Measurements from ENCODE around the gene FASTK. TPM values are rescaled to one million over a fixed set of nuclear protein-coding genes. Genes with fewer than 3 reads are reported as not detected.
"Not testable (repeated sequence)": the region's sequence is repeated elsewhere in the genome, so short reads cannot be mapped to it uniquely, and the experiment has no call there.

Gene FASTK
- total RNA-seq, 2 donors from 2014 or later = 63.3 to 71.1 TPM

GRCh38 chr7:151048911-151049463 lies 31.6 kb downstream of the FASTK start:
- Mint-ChIP-seq H3K4me1 (no peaks in the 10 kb centered on the region), H3K4me3 (no peak overlapping the region), H3K9me3 (no peaks in the 10 kb centered on the region), H3K27ac (no peak overlapping the region), H3K36me3 (ENCODE audit: low read depth) (peaks cover 6% of the 10 kb centered on the region), H3K27me3 (no peaks in the 10 kb centered on the region)
- no peak for ATAC-seq (replicated peaks)

DNA sequence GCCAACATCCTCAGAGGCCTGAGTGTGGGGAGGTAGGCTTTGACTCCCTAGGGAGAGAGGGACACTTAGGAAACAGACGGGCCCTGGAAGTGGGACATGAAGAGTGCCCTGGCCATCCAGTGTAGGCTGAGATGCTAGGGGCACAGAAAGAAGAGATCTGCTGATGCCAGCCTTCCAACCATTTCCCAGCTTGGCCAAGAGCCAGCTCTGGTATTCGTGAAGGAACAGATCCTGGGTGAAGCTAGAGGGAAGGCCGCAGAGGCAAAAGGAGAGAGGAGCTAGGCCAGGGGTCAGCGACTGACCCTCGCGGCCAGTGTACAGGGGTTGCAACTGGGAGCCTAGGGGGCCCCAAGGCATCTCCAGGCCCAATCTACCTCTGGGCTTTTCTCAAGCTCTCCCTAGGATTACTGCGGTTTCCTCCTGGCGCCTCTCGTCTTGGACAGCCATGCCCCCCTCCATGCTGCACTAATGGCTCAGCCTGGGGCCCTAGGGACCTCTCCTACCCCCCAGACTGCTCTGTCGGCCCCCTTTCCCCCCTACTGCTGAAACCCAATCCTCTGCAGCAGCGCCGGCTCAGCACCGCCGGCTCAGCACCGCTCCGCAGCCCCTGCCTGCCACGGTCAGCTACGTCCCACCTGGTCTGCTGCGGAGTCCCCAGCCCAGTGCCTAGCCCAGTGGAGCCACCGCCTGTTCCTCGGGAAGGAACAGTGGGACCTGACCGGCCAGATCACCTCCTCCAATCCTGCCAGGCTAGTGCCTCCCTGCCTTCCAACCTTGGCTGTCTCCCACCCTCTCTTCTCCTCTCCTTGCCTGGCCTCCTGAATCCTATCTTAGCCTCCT lies 32.4 kb downstream of the FASTK start, which contains the start of gene ASIC3:
Gene ASIC3 (plus strand): TSS at position 556 of the 840 bp plus-strand sequence. CDS start 355 bp downstream, outside the sequence.
- Mint-ChIP-seq H3K4me1 (no peaks in the 10 kb centered on the region), H3K9me3 (no peaks in the 10 kb centered on the region), H3K27me3 (no peaks in the 10 kb centered on the region), H3K27ac (no peak within 1 kb of the TSS), H3K4me3 (no peak within 1 kb of the TSS), H3K36me3 (ENCODE audit: low read depth) (peaks cover 8% of the 10 kb centered on the region)
- no peak for ATAC-seq (replicated peaks)

DNA sequence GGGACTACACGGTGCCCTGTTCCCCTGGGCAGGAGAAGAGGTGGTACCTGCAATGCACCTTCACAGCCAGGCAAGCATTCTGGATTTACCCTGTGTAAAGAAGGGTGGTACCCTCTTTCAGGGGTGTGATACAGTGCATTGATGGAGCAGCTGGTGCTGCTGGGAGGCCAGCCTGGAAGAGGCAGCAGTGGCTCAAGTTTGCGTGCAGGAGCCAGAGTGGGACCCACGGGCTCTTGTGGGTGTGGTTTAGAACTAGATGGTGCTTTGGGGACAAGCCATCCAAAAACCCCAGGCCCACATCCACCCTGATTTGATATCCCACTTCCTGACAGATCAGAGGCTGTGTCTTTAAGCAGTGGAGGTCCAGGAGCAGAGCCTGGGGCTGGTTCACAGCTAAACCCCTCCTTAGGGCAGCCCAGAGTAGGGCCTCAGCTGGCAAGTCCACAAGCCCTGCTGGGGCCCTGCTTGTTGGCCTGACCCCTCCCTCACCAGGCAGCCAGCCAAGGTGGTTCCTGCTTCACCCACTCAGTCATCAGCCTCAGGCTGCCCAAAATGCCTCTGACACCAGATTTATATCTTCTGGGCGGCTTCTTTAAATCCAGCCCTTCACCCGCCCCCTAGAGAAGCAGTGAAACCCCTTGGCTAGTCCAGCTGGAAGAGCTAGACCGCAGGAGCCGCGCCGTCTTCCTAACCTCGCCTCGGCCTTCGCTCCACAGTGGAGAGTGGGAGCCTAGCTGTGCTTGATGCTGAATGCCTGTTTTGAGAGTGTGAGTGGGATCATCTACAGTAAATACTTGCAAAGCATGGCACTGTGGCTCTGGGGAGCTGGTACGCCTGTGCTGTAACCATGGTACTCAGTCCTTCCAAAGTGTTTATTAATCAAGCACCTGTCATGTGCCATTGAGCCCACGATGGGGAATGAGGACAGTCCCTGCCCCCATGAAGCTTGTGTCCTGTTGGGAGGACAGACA lies 33.7 kb downstream of the FASTK start:
- no peak overlapping the region for H3K4me3 Mint-ChIP-seq
- no peak overlapping the region for H3K27ac Mint-ChIP-seq
- no peaks in the 10 kb centered on the region for H3K9me3 Mint-ChIP-seq
- peaks cover 8% of the 10 kb centered on the region for H3K36me3 Mint-ChIP-seq (ENCODE audit: low read depth)
- H3K27me3 Mint-ChIP-seq = no peaks in the 10 kb centered on the region
- H3K4me1 Mint-ChIP-seq = no peaks in the 10 kb centered on the region
- ATAC-seq (replicated peaks) = no peak

DNA sequence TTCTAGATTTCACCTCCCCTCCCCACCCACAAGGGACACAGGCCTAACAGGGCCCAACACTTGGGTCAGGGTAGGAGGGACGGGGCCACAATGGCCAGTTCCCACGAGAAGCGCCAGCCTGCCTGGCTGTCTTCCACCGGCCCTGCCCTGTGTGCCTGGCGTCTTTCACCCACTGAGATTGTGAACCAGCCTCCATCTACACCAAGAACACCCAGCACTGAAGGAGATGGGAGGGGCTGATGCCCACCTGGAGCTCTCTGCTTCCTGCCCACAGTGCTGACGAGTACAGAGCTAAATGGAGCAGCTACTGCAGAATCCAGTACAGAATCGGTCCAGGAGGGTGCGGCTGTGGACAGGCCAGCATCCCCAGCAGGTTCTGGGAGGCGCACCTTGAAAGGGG lies 34.6 kb downstream of the FASTK start:
- no peak for ATAC-seq (replicated peaks)
- H3K27me3 Mint-ChIP-seq = no peaks in the 10 kb centered on the region

DNA sequence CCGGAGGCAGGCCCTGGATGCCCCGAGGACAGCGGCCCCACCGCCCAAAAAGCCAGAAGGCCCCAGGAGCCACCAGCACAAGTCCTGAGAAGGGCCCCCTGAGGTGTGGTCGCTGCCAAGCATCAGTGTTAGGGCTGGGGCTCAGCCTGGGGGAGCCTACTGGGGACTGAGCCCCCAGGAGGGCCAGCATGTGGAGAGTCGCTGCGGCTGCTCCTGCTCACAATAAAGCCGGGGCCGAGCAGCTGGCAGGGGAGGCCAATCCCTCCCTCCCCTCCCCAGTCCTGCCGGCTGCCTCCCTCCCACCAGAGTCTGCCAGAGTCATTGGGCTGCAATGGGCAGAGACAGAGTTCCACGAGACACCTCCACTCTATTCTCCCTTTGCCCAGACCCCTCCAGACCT lies 35.3 kb downstream of the FASTK start:
- no peaks in the 10 kb centered on the region for H3K4me1 Mint-ChIP-seq
- no peak overlapping the region for H3K4me3 Mint-ChIP-seq
- no peaks in the 10 kb centered on the region for H3K9me3 Mint-ChIP-seq
- no peaks in the 10 kb centered on the region for H3K27me3 Mint-ChIP-seq
- ATAC-seq (replicated peaks) = no peak
- H3K27ac Mint-ChIP-seq = no peak overlapping the region
- H3K36me3 Mint-ChIP-seq (ENCODE audit: low read depth) = peaks cover 8% of the 10 kb centered on the region

More for the DNA sequence above, 34.6 kb downstream of the FASTK start:
- H3K4me1 Mint-ChIP-seq = no peaks in the 10 kb centered on the region
- no peak overlapping the region for H3K27ac Mint-ChIP-seq
- H3K36me3 Mint-ChIP-seq (ENCODE audit: low read depth) = peaks cover 8% of the 10 kb centered on the region
- no peak overlapping the region for H3K4me3 Mint-ChIP-seq
- no peaks in the 10 kb centered on the region for H3K9me3 Mint-ChIP-seq

DNA sequence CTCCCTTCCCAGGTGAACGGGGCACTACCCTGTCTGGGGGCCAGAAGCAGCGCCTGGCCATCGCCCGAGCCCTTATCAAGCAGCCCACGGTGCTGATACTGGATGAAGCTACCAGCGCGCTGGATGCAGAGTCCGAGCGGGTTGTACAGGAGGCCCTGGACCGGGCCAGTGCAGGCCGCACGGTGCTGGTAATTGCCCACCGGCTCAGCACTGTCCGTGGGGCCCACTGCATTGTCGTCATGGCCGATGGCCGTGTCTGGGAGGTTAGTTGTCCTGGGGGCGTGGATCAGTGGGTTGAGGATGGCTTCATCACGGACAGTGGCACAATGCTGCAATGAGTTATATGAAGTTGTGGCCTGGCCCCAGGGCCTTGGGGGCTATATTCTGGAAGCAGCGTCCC lies 36.6 kb downstream of the FASTK start:
- Mint-ChIP-seq H3K9me3 (no peaks in the 10 kb centered on the region), H3K36me3 (ENCODE audit: low read depth) (peaks cover 12% of the 10 kb centered on the region), H3K4me3 (no peak overlapping the region), H3K4me1 (peaks cover 10% of the 10 kb centered on the region), H3K27ac (no peak overlapping the region), H3K27me3 (no peaks in the 10 kb centered on the region)
- ATAC-seq (replicated peaks) = no peak

GRCh38 chr7:151043449-151043848 lies 37.2 kb downstream of the FASTK start:
- not testable (repeated sequence) for H3K4me3 Mint-ChIP-seq; H3K27ac Mint-ChIP-seq; H3K27me3 Mint-ChIP-seq; H3K9me3 Mint-ChIP-seq; ATAC-seq (replicated peaks)
- H3K36me3 Mint-ChIP-seq (ENCODE audit: low read depth) = peaks cover 14% of the 10 kb centered on the region
- peaks cover 11% of the 10 kb centered on the region for H3K4me1 Mint-ChIP-seq

- no peak overlapping the region for H3K4me3 Mint-ChIP-seq
- peaks cover 25% of the 10 kb centered on the region for H3K36me3 Mint-ChIP-seq (ENCODE audit: low read depth)
- H3K4me1 Mint-ChIP-seq = peaks cover 11% of the 10 kb centered on the region
- no peaks in the 10 kb centered on the region for H3K27me3 Mint-ChIP-seq
- H3K27ac Mint-ChIP-seq = no peak overlapping the region
- no peak for ATAC-seq (replicated peaks)
- H3K9me3 Mint-ChIP-seq = no peaks in the 10 kb centered on the region
Measured at GRCh38 chr7:151040616-151041375, 39.8 kb downstream of the FASTK start.

- ATAC-seq (replicated peaks) = no peak
- Mint-ChIP-seq H3K4me3 (peak overlapping the region; percentile 61), H3K36me3 (ENCODE audit: low read depth) (peaks cover 30% of the 10 kb centered on the region), H3K27ac (peak overlapping the region; percentile 88), H3K9me3 (no peaks in the 10 kb centered on the region), H3K27me3 (no peaks in the 10 kb centered on the region), H3K4me1 (peaks cover 11% of the 10 kb centered on the region)
Measured at GRCh38 chr7:151039850-151040548, 40.6 kb downstream of the FASTK start.

- peaks cover 26% of the 10 kb centered on the region for H3K36me3 Mint-ChIP-seq (ENCODE audit: low read depth)
- no peaks in the 10 kb centered on the region for H3K9me3 Mint-ChIP-seq
- H3K27ac Mint-ChIP-seq = peak overlapping the region; percentile 88
- H3K4me3 Mint-ChIP-seq = peak overlapping the region; percentile 61
- H3K27me3 Mint-ChIP-seq = no peaks in the 10 kb centered on the region
- H3K4me1 Mint-ChIP-seq = peaks cover 11% of the 10 kb centered on the region
- ATAC-seq (replicated peaks) = peak; percentile 97
Measured at GRCh38 chr7:151038951-151039849, 41.4 kb downstream of the FASTK start.

GRCh38 chr7:151035902-151036301 lies 44.7 kb downstream of the FASTK start:
- Mint-ChIP-seq H3K36me3 (ENCODE audit: low read depth) (peaks cover 34% of the 10 kb centered on the region), H3K27me3 (no peaks in the 10 kb centered on the region), H3K4me3 (no peak overlapping the region), H3K9me3 (no peaks in the 10 kb centered on the region), H3K27ac (no peak overlapping the region), H3K4me1 (peaks cover 14% of the 10 kb centered on the region)
- no peak for ATAC-seq (replicated peaks)

DNA sequence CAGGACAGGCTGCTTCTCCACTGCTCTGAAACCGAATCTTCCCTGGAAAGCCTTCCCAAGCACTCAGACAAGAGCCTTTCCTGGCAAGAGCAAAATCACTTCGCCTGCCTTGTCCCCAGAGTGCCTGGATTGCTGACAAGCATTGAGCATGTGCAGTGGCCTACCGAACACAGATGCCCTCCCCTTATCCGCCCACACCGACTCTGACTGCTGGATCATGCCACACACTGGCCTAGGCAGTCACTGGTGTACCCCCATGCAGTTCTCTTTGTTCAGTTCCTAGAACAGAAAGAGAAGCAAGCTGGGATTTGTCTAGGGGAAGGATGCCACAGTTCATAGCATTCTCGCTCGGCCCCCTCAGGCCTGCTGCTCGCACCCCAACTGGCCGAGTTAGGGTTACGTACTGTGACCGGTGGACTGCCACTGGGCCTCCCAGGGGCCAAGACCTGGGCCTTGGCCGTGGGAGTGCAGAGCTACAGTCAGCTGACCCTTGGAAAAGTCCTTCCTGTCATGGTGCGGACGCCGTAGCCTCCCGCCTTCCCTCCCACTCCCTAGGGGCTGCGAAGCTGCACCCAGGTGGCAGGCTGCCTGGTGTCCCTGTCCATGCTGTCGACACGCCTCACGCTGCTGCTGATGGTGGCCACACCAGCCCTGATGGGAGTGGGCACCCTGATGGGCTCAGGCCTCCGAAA lies 45.4 kb downstream of the FASTK start:
- Mint-ChIP-seq H3K4me3 (no peak overlapping the region), H3K4me1 (peaks cover 14% of the 10 kb centered on the region), H3K27me3 (no peaks in the 10 kb centered on the region), H3K27ac (no peak overlapping the region), H3K36me3 (ENCODE audit: low read depth) (peaks cover 34% of the 10 kb centered on the region), H3K9me3 (no peaks in the 10 kb centered on the region)
- no peak for ATAC-seq (replicated peaks)
